Renal cortex interstitium (tissue), 11 donors: ENCODE results near the gene IL12A. TPM values are rescaled to one million over a fixed set of nuclear protein-coding genes. Genes with fewer than 3 reads are reported as not detected.
A peak's percentile ranks its signal among the peaks of the same experiment; 100 is the strongest.

Experiments
- DNase-seq, 11 donors: peaks; one replicate each; pipeline ENCODE4 v3.0.0-alpha.2; 2013; ENCODE audit warnings: low read depth in 9 of 11, low spot score in 4 of 11; ENCODE audit errors: extremely low read depth in 1 of 11
- polyA plus RNA-seq, 3 donors: library from polyadenylated mRNA; unstranded; fragments of 120-200 nt; gene quantifications; one replicate each; pipeline ENCODE4 v1.2.1, GENCODE V29; 2013; ENCODE audit not compliant: insufficient read length in 3 of 3

Gene IL12A
- polyA plus RNA-seq, 3 donors: 0.40 to 1.0 (median 0.69) TPM

GRCh38 chr3:160012108-160012507, 23.5 kb downstream of the IL12A start:
- DNase-seq: no peak

DNA sequence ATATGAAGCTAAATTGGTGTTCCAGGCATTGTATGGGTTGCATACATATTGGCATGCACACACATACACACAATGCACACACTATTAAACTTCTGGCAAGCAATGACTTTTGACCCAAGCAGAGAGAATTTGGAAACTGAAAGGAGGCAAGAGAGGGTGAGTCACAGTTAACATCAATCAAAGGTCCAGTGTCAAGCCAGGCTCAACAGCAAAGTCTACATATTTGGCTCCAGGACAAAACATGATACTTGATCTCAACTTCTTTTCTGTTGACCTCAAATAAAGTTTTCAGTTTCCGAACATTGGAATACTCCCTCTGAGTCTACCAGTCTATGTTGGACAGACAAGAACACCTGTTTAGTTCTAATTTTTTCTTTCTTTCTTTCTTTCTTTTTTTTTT, 28.3 kb downstream of the IL12A start:
- no peak for DNase-seq

- no peak for DNase-seq
Observed at GRCh38 chr3:160018959-160019358, 30.3 kb downstream of the IL12A start.

GRCh38 chr3:160020057-160020711, 31.5 kb downstream of the IL12A start:
- no peak for DNase-seq

- DNase-seq: no peak
Observed at GRCh38 chr3:160022068-160022467, 33.4 kb downstream of the IL12A start.

DNA sequence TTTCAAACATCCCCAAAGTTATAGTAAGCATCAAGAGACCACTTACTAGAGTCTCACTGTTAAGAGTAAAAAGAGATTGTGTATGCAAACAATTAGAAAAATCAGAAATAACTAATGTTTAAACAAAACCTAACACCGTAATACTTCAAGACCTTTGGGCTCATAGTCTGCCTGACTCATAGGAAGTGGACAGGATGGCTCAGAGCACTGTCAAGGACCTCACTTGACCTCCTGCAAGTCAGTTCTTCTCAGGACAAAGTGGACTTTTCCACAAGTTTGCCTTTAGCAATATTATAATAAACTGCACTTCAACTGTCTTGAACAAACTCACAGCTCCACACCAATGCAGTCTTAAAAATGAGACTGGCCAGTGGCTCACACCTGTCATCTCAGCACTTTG, 34.8 kb downstream of the IL12A start:
- DNase-seq: no peak

GRCh38 chr3:160027541-160028195, 39.0 kb downstream of the IL12A start:
- no peak for DNase-seq

DNA sequence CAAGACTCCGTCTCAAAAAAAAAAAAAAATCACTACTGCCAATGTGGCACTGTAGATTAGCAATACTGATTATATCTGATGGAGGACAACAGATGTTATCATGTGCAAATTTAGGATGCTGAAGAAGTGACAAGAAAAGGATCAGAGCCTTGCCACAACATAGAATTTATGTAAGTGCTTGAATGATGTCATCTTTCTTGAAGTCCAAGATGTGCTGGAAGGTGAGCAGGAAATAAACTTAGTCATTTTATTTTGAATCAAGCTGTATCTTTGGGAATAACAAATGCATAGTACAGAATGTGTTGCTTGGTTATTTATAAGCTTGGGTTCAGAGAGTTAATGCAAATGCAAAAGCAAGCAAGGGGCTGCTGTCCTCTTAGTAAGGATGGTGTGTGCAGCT, 47.1 kb downstream of the IL12A start:
- no peak for DNase-seq

- peak in 6 of 11 donors; percentile 11 to 35 (median 25) for DNase-seq
Observed at GRCh38 chr3:160038862-160039562, 50.4 kb downstream of the IL12A start.

DNA sequence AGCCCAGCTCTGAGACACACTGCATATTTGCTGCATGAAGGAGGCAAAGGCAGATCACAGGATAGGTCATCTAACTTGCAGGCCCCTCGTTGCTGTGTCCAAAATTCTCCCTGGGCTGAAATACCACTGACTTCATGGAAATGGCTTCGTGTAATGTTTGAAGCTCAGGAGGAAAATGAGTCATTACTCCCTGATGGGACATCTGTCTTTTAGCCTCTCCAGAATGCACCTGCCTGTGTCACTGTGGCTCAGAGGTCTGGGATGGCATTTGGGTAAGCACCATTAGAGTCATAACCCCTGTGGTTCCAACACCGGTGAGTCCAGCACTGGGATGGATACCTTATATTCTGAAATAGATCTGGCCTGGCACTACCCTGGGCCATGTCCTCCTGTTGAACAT, 51.5 kb downstream of the IL12A start:
- no peak for DNase-seq

DNA sequence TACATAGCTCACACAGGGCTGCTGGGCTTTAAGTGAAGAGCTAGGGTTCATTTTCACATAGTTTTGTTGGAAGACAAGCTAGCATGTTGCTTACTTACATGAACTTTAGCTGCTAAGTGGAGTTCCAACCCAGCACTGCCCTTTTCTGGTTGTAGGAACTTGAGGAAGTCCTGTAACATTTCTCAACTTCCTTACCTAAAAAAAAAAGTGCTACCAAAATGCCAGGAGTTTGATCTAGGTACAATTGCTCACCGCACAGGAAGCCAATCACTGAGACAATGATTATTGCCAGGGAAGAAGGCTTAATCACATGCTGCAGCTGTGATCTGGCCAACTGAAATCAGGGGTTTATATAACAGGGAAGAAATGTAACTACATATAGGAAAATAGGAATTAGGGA, 52.8 kb downstream of the IL12A start:
- DNase-seq: no peak

GRCh38 chr3:160044121-160044520, 55.5 kb downstream of the IL12A start:
- DNase-seq: no peak

Other genes with a start within 250 kb of the IL12A start
- gene SCHIP1, start 149.0 kb upstream of the IL12A start, polyA plus RNA-seq: 10 to 100 TPM; 52.4 to 62.3 (median 59.0) TPM
- under 1 TPM; 0.30 to 0.39 (median 0.32) TPM for gene C3orf80, start 236.6 kb downstream of the IL12A start, polyA plus RNA-seq